K562 (cell line): ENCODE data around the gene RNU6-9. TPM values are rescaled to one million over a fixed set of nuclear protein-coding genes. Genes with fewer than 3 reads are reported as not detected.

Source experiments
- CBX8 ChIP-seq: fragments of 200-600 bp; sonication (generic); IDR thresholded peaks from 2 replicates; pipeline ENCODE4 v1.6.1; 2012; ENCODE audit warnings: borderline replicate concordance, mixed run types, low read depth, mild to moderate bottlenecking, moderate library complexity, mixed read lengths, low read length, control low read depth, inconsistent platforms; ENCODE audit not compliant: poor library complexity, severe bottlenecking; ENCODE audit errors: extremely low read depth
- CCNT2 ChIP-seq: IDR thresholded peaks from 2 replicates; pipeline ENCODE4 v1.6.1; 2011; ENCODE audit warnings: borderline replicate concordance, low read depth, mild to moderate bottlenecking, moderate library complexity, mixed read lengths, low read length; ENCODE audit not compliant: insufficient read length; ENCODE audit errors: extremely low read depth
- DLX4 ChIP-seq: fragments of 250-450 bp; sonication (Bioruptor Pico); IDR thresholded peaks from 2 replicates; pipeline ENCODE4 v1.6.1; 2021; ENCODE audit warnings: mild to moderate bottlenecking
- E2F1 ChIP-seq: sonication (generic); formaldehyde crosslinking; IDR thresholded peaks from 2 replicates; pipeline ENCODE4 v1.8.1; 2023; ENCODE audit warnings: mild to moderate bottlenecking, missing genetic modification reagents, moderate library complexity
- ETV1 ChIP-seq: fragments of 450-650 bp; conservative IDR thresholded peaks from 2 replicates; pipeline ENCODE4 v1.6.1; 2016; ENCODE audit warnings: missing genetic modification characterization, control low read depth, low read depth, missing compliant biosample characterization
- GATAD2B ChIP-seq: fragments of 450-650 bp; IDR thresholded peaks from 2 replicates; pipeline ENCODE4 v1.6.1; 2017; ENCODE audit warnings: mild to moderate bottlenecking, borderline replicate concordance
- NCOA2 ChIP-seq, 2 experiments: fragments of 450-650 bp; IDR thresholded peaks; 2 replicates each; pipeline ENCODE4 v1.6.1; 2018; ENCODE audit warnings: mild to moderate bottlenecking in 2 of 2, moderate library complexity in 1 of 2; ENCODE audit not compliant: partially characterized antibody in 2 of 2
- NCOR1 ChIP-seq: fragments of 450-650 bp; IDR thresholded peaks from 2 replicates; pipeline ENCODE4 v1.6.1; 2016; ENCODE audit warnings: mild to moderate bottlenecking, moderate library complexity
- PKNOX1 ChIP-seq: fragments of 450-650 bp; IDR thresholded peaks from 2 replicates; pipeline ENCODE4 v1.6.1; 2016
- PREB ChIP-seq: sonication (generic); formaldehyde crosslinking; IDR thresholded peaks from 2 replicates; pipeline ENCODE4 v1.8.1; 2023; ENCODE audit warnings: mild to moderate bottlenecking, missing genetic modification reagents
- SMARCE1 ChIP-seq: fragments of 450-650 bp; IDR thresholded peaks from 2 replicates; pipeline ENCODE4 v1.7.1; 2016; ENCODE audit warnings: mild to moderate bottlenecking
- SMC3 ChIP-seq: conservative IDR thresholded peaks from 2 replicates; pipeline ENCODE4 v1.6.1; 2011; ENCODE audit warnings: low read depth, low read length, improper control_type of control experiment; ENCODE audit not compliant: insufficient read depth
- SP2 ChIP-seq: IDR thresholded peaks from 2 replicates; pipeline ENCODE4 v1.6.1; 2011; ENCODE audit warnings: mild to moderate bottlenecking, low read depth, low read length, moderate library complexity; ENCODE audit not compliant: poor library complexity, severe bottlenecking; ENCODE audit errors: extremely low read depth
- SPI1 ChIP-seq: IDR thresholded peaks from 2 replicates; pipeline ENCODE4 v1.6.1; 2011; ENCODE audit warnings: low read depth, low read length, control low read depth, borderline replicate concordance
- TAF1 ChIP-seq: IDR thresholded peaks from 2 replicates; pipeline ENCODE4 v1.6.1; 2011; ENCODE audit warnings: mild to moderate bottlenecking, low read length, moderate library complexity; ENCODE audit not compliant: insufficient read depth, control insufficient read depth, severe bottlenecking; ENCODE audit errors: extremely low read depth
- TOE1 ChIP-seq, 2 experiments: fragments of 450-650 bp in 1 of 2; sonication (generic) in 1 of 2; formaldehyde crosslinking in 1 of 2; IDR thresholded peaks; 2 replicates each; pipeline versions ENCODE4 v1.7.1 to v1.8.0; 2016 to 2022; ENCODE audit warnings: borderline replicate concordance in 2 of 2, mild to moderate bottlenecking in 2 of 2, antibody characterized with exemption in 1 of 2, inconsistent platforms in 1 of 2, low read depth in 1 of 2, missing genetic modification reagents in 1 of 2, moderate library complexity in 1 of 2
- ZBTB43 ChIP-seq: sonication (generic); formaldehyde crosslinking; IDR thresholded peaks from 2 replicates; pipeline ENCODE4 v1.8.0; 2023; ENCODE audit warnings: mild to moderate bottlenecking, missing genetic modification reagents
- ZFX ChIP-seq: sonication (generic); formaldehyde crosslinking; IDR thresholded peaks from 2 replicates; pipeline ENCODE4 v1.8.0; 2022; ENCODE audit warnings: mild to moderate bottlenecking, missing genetic modification reagents, moderate library complexity
- ZNF121 ChIP-seq: sonication (generic); formaldehyde crosslinking; conservative IDR thresholded peaks from 2 replicates; pipeline ENCODE4 v1.8.0; 2022; ENCODE audit warnings: missing genetic modification reagents
- ZNF707 ChIP-seq: fragments of 250-450 bp; sonication (Bioruptor Pico); conservative IDR thresholded peaks from 2 replicates; pipeline ENCODE4 v1.8.0; 2022; ENCODE audit warnings: inconsistent platforms, mild to moderate bottlenecking, moderate library complexity
- polyA plus RNA-seq, 8 experiments: library from polyadenylated mRNA; depleted of rRNA in 4 of 8; stranded (reverse) in 5 of 8; unstranded in 3 of 8; fragments of >200 nt; fragmentation: Nextera tagmentation in 2 of 8; fragmentation: Illumina TruSeq in 1 of 8; extraction: Ambion mirVana in 2 of 8; extraction: Trizol in 1 of 8; gene quantifications; 2 replicates each; pipeline versions ENCODE4 v1.2.1 to v1.2.3, GENCODE V29; 2011 to 2014; ENCODE audit warnings: inconsistent platforms in 1 of 8, missing spikeins in 1 of 8
- total RNA-seq, 7 experiments: library from RNA; depleted of rRNA in 6 of 7; stranded (reverse); fragments of >200 nt in 6 of 7; fragmentation: Illumina TruSeq in 2 of 7; extraction: Trizol in 2 of 7; gene quantifications; 2 replicates each; pipeline versions ENCODE4 v1.2.1 to v1.2.3, GENCODE V29; 2011 to 2021; ENCODE audit warnings: low replicate concordance in 1 of 7

RNU6-9 gene
- total and polyA plus RNA-seq, 9 of the 15 experiments (the other 6 are each of a cell fraction or from before 2014, with no cell fraction given): not detected

- TF ChIP-seq ZBTB43 (no peak), NCOA2 (IDR thresholded peaks at IDR 0.05; ENCODE audit: partially characterized antibody in 2 of 2) (peak in 1 of 2 experiments; percentile 99), ZNF121 (CRISPR knock-in tag) (peak; percentile 96), SMC3 (0 out of 2 replicates have a peak, but pooled peaks have one; percentile 12), DLX4 (no peak), CCNT2 (peak; percentile 65), ETV1 (peak; percentile 42; the same call in 1 of the 2 replicates), SMARCE1 (0 out of 2 replicates have a peak, but pooled peaks have one; percentile 24), PREB (CRISPR knock-in tag) (no peak), SPI1 (peak; percentile 75), PKNOX1 (peak; percentile 76), E2F1 (peak; percentile 0; the same call in 1 of the 2 replicates), ZNF707 (no peak), GATAD2B (peak; percentile 78; the same call in 1 of the 2 replicates), SP2 (no peak), TOE1 (IDR thresholded peaks at IDR 0.05; ENCODE audit: borderline replicate concordance) (peak; percentile 96), TOE1 (CRISPR knock-in tag; IDR thresholded peaks at IDR 0.05; ENCODE audit: borderline replicate concordance, low read depth) (no peak), TAF1 (peak; percentile 42), NCOR1 (0 out of 2 replicates have a peak, but pooled peaks have one; percentile 30), CBX8 (no peak), ZFX (peak; percentile 23; the same call in 1 of the 2 replicates)
Observed at GRCh38 chr19:925526-926322, 32.4 kb downstream of the RNU6-9 start, which contains the start of gene ARID3A (continued).
